DND-41 (cell line): ENCODE measurements around the gene CIB1.

Source experiments
- EZH2 ChIP-seq: IDR thresholded peaks from 3 replicates; pipeline ENCODE4 v1.6.1; 2012; ENCODE audit warnings: borderline replicate concordance, low read depth, mild to moderate bottlenecking, moderate library complexity, low read length, inconsistent platforms; ENCODE audit not compliant: severe bottlenecking
- TF ChIP-seq, protein P1 (sequence below): IDR thresholded peaks from 2 replicates; pipeline ENCODE4 v1.5.1; 2012; ENCODE audit warnings: borderline replicate concordance, low read length, moderate library complexity, mild to moderate bottlenecking; ENCODE audit not compliant: poor library complexity, severe bottlenecking; ENCODE audit errors: extremely low read depth

GRCh38 chr15:90194655-90195054 is 39.1 kb downstream of the CIB1 start:
- TF ChIP-seq, protein P1, sequence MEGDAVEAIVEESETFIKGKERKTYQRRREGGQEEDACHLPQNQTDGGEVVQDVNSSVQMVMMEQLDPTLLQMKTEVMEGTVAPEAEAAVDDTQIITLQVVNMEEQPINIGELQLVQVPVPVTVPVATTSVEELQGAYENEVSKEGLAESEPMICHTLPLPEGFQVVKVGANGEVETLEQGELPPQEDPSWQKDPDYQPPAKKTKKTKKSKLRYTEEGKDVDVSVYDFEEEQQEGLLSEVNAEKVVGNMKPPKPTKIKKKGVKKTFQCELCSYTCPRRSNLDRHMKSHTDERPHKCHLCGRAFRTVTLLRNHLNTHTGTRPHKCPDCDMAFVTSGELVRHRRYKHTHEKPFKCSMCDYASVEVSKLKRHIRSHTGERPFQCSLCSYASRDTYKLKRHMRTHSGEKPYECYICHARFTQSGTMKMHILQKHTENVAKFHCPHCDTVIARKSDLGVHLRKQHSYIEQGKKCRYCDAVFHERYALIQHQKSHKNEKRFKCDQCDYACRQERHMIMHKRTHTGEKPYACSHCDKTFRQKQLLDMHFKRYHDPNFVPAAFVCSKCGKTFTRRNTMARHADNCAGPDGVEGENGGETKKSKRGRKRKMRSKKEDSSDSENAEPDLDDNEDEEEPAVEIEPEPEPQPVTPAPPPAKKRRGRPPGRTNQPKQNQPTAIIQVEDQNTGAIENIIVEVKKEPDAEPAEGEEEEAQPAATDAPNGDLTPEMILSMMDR = no peak
- no peak for TF ChIP-seq EZH2
